Upper lobe of right lung (tissue), 1 donor: Measurements from ENCODE around the gene WIF1. TPM values are rescaled to one million over a fixed set of nuclear protein-coding genes. Genes with fewer than 3 reads are reported as not detected.

ENCODE experiments used
- ATAC-seq: fragments of 200-7000 bp; cut with Tn5 transposase; one replicate; pipeline ENCODE4 v1.9.1; 2020; ENCODE audit warnings: mild to moderate bottlenecking, moderate library complexity
- DNase-seq: peaks from one replicate; pipeline ENCODE4 v3.0.0-alpha.2; 2020
- H3K27ac ChIP-seq: fragments of 200-600 bp; one replicate; pipeline ENCODE4 v1.8.0; 2022
- H3K27me3 ChIP-seq: fragments of 200-600 bp; one replicate; pipeline ENCODE4 v1.8.0; 2022; ENCODE audit warnings: mild to moderate bottlenecking
- H3K36me3 ChIP-seq: fragments of 200-600 bp; one replicate; pipeline ENCODE4 v1.8.0; 2022
- H3K4me1 ChIP-seq: fragments of 200-600 bp; one replicate; pipeline ENCODE4 v1.8.0; 2022
- H3K4me3 ChIP-seq: fragments of 200-600 bp; one replicate; pipeline ENCODE4 v1.8.0; 2022; ENCODE audit warnings: mild to moderate bottlenecking
- H3K9me3 ChIP-seq: fragments of 200-600 bp; one replicate; pipeline ENCODE4 v1.8.0; 2022
- intact Hi-C: fragments of 100-400 bp; cut with DNase I; formaldehyde crosslinking; loops from one replicate; pipeline ENCODE4 v1.11.0; 2022
- total RNA-seq: library from RNA; stranded (reverse); fragmentation: NEBNext Ultra II Directional; extraction: Animal tissue kit (Norgen Biotek cat#: 25700); gene quantifications from one replicate; pipeline ENCODE4 v1.2.1, GENCODE V29; 2021
- TF ChIP-seq, protein P1 (sequence below): fragments of 200-600 bp; IDR thresholded peaks from one replicate; pipeline ENCODE4 v1.8.0; 2022; ENCODE audit warnings: antibody characterized with exemption
- donor health status: DM: no; HTN: yes; CAD: no; lungs with severe emphysema.

The WIF1 gene
- total RNA-seq, 1 donor from 2014 or later, result 171 TPM

DNA sequence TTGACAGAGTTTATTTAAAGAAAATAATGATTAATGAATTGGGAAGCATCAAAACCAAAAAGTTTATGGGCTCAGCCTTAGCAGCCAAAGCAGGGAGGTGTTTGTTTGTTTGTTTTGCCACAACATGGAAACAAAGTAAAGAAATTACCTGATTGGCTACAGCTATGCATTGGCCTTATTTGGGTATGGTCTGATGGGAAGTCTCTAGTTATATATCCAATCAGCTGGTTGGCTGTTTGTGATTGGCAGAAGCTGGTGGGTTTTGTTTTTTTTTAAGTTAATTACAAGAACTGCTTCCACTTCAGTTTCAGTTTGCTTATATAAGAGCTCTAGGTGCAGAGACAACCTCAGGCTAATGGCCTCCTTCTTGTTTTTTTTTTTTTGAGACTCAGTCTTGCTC, 43.7 kb upstream of the WIF1 start:
- TF ChIP-seq, protein P1, sequence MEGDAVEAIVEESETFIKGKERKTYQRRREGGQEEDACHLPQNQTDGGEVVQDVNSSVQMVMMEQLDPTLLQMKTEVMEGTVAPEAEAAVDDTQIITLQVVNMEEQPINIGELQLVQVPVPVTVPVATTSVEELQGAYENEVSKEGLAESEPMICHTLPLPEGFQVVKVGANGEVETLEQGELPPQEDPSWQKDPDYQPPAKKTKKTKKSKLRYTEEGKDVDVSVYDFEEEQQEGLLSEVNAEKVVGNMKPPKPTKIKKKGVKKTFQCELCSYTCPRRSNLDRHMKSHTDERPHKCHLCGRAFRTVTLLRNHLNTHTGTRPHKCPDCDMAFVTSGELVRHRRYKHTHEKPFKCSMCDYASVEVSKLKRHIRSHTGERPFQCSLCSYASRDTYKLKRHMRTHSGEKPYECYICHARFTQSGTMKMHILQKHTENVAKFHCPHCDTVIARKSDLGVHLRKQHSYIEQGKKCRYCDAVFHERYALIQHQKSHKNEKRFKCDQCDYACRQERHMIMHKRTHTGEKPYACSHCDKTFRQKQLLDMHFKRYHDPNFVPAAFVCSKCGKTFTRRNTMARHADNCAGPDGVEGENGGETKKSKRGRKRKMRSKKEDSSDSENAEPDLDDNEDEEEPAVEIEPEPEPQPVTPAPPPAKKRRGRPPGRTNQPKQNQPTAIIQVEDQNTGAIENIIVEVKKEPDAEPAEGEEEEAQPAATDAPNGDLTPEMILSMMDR, result no peak
- H3K4me3 ChIP-seq, result no peak overlapping the region
- DNase-seq, result no peak
- no peaks in the 10 kb centered on the region for H3K9me3 ChIP-seq
- no peak overlapping the region for H3K27ac ChIP-seq
- H3K36me3 ChIP-seq, result no peaks in the 10 kb centered on the region
- no peaks in the 10 kb centered on the region for H3K4me1 ChIP-seq
- no peak for ATAC-seq
- intact Hi-C loops, result no loop called here
- no peaks in the 10 kb centered on the region for H3K27me3 ChIP-seq

DNA sequence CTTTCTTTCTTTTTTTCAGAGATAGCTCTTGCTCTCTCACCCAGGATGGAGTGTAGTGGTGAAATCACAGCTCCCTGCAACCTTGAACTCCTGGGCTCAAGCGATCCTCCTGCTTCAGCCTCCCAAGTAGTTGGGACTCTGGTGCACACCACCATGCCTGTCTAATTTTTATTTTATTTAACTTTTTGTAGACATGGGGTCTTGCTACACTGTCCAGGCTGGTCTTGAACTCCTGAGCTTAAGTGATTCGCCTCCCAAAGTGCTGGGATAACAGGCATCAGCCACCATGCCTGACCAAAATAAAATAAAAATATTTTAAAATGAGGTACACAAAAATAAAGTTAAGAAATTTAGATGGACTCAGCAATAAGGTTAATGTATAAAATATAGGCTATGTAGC, 43.1 kb upstream of the WIF1 start:
- H3K36me3 ChIP-seq, result no peaks in the 10 kb centered on the region
- DNase-seq, result no peak
- H3K4me3 ChIP-seq, result no peak overlapping the region
- no peaks in the 10 kb centered on the region for H3K4me1 ChIP-seq
- H3K27ac ChIP-seq, result no peak overlapping the region
- H3K27me3 ChIP-seq, result no peaks in the 10 kb centered on the region
- no peak for ATAC-seq
- TF ChIP-seq, protein P1, result no peak
- intact Hi-C loops, result no loop called here
- H3K9me3 ChIP-seq, result no peaks in the 10 kb centered on the region

DNA sequence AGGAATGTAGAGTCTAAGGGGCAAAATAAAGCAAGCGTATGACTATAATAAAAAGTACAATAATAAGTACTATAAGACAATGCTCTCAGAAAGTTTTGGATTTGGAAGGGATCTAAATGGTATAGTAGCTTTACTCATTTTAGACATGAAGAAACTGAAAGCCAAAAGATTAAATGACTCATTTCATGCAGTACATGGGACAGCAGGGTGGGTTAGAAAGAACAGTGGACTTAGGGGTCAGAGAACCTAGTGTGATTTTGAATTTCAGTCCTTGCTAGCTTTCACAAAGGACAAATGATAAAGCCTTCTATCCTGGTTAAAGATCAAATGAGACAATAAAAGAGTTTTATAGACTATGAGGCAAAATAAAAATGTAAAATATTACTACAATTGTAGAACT, 41.5 kb upstream of the WIF1 start:
- no peak for DNase-seq
- intact Hi-C loops, result no loop called here
- Histone ChIP-seq H3K36me3 (no peaks in the 10 kb centered on the region), H3K4me1 (no peaks in the 10 kb centered on the region), H3K9me3 (no peaks in the 10 kb centered on the region), H3K4me3 (no peak overlapping the region), H3K27me3 (no peaks in the 10 kb centered on the region), H3K27ac (no peak overlapping the region)
- ATAC-seq, result no peak
- TF ChIP-seq, protein P1, result no peak

DNA sequence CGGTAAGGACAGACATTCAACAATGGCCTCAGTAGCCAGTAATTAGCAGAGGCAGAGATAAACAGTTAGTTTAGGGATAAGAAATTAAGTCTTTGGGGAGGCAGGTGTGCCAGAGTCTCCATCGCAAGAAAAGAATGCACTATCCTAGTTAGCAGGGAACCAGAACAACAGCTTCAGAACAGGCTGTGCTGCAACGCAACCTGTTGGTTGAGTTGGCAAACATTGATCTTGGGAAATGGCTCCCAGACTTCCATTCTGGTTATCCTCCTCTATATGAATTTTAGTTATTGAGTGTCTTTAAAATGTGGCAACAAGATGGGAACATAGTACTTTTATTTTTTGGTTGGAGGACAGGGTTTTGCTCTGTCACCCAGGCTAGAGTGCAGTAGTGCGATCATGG, 36.0 kb upstream of the WIF1 start:
- H3K36me3 ChIP-seq, result no peaks in the 10 kb centered on the region
- H3K27me3 ChIP-seq, result no peaks in the 10 kb centered on the region
- intact Hi-C loops, result no loop called here
- H3K4me1 ChIP-seq, result no peaks in the 10 kb centered on the region
- no peak overlapping the region for H3K27ac ChIP-seq
- no peak overlapping the region for H3K4me3 ChIP-seq
- H3K9me3 ChIP-seq, result no peaks in the 10 kb centered on the region
- DNase-seq (no peak), ATAC-seq (no peak)
- TF ChIP-seq, protein P1, result no peak

DNA sequence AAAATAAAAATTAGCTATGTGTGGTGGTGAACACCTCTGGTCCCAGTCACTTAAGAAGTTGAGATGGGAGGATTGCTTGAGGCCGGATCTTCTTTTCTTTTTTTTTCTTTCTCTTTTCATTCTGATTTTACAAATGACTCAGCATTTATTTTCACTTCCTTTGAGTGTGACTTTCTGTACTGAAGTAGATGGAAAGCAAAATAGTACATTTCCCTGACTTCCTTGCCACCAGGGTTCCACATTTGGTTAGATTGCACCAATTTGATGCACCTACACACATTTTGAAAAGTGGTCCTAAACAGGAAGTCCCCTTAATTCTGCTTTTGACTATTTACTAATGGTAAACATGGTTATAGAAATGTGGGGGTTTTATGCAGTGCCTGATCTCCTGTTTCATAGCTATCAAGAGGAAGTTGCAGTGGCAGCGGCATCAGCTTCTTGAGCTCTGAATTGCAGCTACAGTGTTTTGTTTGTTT, 35.3 kb upstream of the WIF1 start:
- Histone ChIP-seq H3K4me3 (peak overlapping the region; percentile 11), H3K27ac (no peak overlapping the region), H3K4me1 (no peaks in the 10 kb centered on the region), H3K9me3 (no peaks in the 10 kb centered on the region), H3K27me3 (no peaks in the 10 kb centered on the region), H3K36me3 (no peaks in the 10 kb centered on the region)
- ATAC-seq, result no peak
- TF ChIP-seq, protein P1, result no peak
- intact Hi-C loops, result no loop called here
- DNase-seq, result no peak

DNA sequence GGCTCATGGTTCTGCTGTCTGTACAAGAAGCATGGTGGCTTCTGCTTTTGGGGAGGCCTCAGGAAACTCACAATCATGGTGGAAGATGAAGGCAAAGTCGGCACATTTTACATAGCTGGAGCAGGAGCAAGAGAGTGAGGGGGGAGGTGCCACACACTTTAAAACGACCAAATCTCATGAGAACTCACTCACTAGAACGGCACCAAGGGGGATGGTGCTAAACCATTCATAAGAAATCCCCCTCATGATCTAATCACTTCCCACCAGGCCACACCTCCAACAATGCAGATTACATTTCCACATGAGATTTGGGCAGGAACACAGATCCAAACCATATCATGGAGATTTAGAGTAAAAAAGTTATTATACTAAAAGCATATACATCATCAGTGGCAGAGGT, 34.7 kb upstream of the WIF1 start:
- no peaks in the 10 kb centered on the region for H3K4me1 ChIP-seq
- no peaks in the 10 kb centered on the region for H3K9me3 ChIP-seq
- intact Hi-C loops, result no loop called here
- no peak overlapping the region for H3K27ac ChIP-seq
- no peaks in the 10 kb centered on the region for H3K36me3 ChIP-seq
- no peak for ATAC-seq
- H3K27me3 ChIP-seq, result no peaks in the 10 kb centered on the region
- no peak overlapping the region for H3K4me3 ChIP-seq
- no peak for DNase-seq
- TF ChIP-seq, protein P1, result no peak
